NK-92 (cell line): ENCODE data around the gene FECH.
"Not testable (repeated sequence)": the region's sequence is repeated elsewhere in the genome, so short reads cannot be mapped to it uniquely, and the experiment has no call there.

Experiments
- DNase-seq: peaks from one replicate; lab custom pipeline; 2025; ENCODE audit not compliant: unreplicated experiment; lab: John Stamatoyannopoulos, UW

The FECH gene

GRCh38 chr18:57586251-57587049 lies at the start of gene FECH:
FECH (minus strand) TSS chr18:57586702; CDS start chr18:57586620, 82 bp downstream.
- no peak for DNase-seq

GRCh38 chr18:57635003-57635822 lies 48.7 kb upstream of the FECH start:
- no peak for DNase-seq

- DNase-seq, result no peak
Measured at GRCh38 chr18:57631697-57632096, 45.2 kb upstream of the FECH start.

GRCh38 chr18:57630754-57631595 lies 44.5 kb upstream of the FECH start:
- no peak for DNase-seq

GRCh38 chr18:57630002-57630753 lies 43.7 kb upstream of the FECH start:
- DNase-seq, result peak; percentile 56

GRCh38 chr18:57629422-57629821 lies 42.9 kb upstream of the FECH start:
- no peak for DNase-seq

- no peak for DNase-seq
Measured at GRCh38 chr18:57627488-57627887, 41.0 kb upstream of the FECH start.

- no peak for DNase-seq
Measured at GRCh38 chr18:57624988-57625387, 38.5 kb upstream of the FECH start.

- DNase-seq, result no peak
Measured at GRCh38 chr18:57621246-57621604, 34.7 kb upstream of the FECH start.

- DNase-seq, result no peak
Measured at GRCh38 chr18:57619876-57620275, 33.4 kb upstream of the FECH start.

- no peak for DNase-seq
Measured at GRCh38 chr18:57618910-57619309, 32.4 kb upstream of the FECH start.

- no peak for DNase-seq
Measured at GRCh38 chr18:57603871-57604270, 17.4 kb upstream of the FECH start.

GRCh38 chr18:57595347-57595746 lies 8.8 kb upstream of the FECH start:
- DNase-seq, result no peak

GRCh38 chr18:57592716-57593115 lies 6.2 kb upstream of the FECH start:
- DNase-seq, result not testable (repeated sequence)

GRCh38 chr18:57589161-57589560 lies 2.7 kb upstream of the FECH start:
- no peak for DNase-seq

GRCh38 chr18:57587098-57587661 lies 678 bp upstream of the FECH start:
- DNase-seq, result no peak

- DNase-seq, result no peak
Measured at GRCh38 chr18:57585855-57586250, 649 bp downstream of the FECH start.

GRCh38 chr18:57585421-57585820 lies 1.1 kb downstream of the FECH start:
- no peak for DNase-seq

GRCh38 chr18:57584444-57584843 lies 2.1 kb downstream of the FECH start:
- no peak for DNase-seq

- DNase-seq, result no peak
Measured at GRCh38 chr18:57583297-57583835, 3.1 kb downstream of the FECH start.
